Stimulated activated CD4-positive, alpha-beta T cell treated with anti-CD3 and anti-CD28 coated beads, Interleukin-15, amount 100 ng/mL, for 1 hour (primary cell): ENCODE measurements around the gene ERC1.

Source experiments
- DNase-seq, 2 donors: peaks; one replicate each; pipeline ENCODE4 v3.0.0-alpha.2; 2020; ENCODE audit warnings: low read depth in 1 of 2, low spot score in 1 of 2

ERC1 gene

DNA sequence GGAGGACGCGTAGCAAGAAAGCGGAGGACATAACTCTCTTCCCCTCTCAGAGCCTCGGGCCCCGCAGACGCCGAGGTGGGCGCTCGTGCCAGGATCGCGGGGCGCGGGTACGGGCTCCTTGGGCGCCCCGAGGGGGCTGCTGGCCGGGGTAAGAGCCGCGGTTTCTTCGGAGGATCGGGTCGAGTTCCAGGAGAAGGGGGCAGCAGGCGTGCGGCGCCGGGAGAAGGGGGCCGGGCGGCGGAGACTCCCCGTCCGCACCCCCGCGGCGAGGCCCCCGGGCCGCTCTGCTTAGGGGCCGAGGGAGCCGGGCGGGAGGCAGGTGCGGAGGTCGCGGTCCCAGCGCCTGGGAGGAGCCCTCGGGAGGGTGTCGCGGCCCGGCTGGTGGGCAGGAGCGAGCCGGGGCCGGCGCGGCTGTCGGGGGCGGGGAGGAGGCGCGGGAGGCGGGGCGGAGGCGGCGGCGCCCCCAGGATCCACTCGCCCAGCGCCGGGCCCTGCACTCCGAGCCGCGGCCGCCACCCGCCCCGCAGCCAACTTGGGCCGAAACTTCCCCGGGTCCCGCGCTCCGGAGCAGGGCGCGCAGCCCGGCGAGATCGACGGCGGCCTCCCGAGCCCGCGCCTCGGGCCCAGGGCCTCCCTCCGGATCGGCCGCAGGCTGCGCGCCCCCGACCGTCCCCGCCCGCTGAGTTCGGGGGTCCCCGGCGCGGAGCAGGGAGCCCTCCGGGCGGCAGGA is 539.0 kb downstream of the ERC1 start:
- no peak for DNase-seq

GRCh38 chr12:1530592-1531152 is 539.6 kb downstream of the ERC1 start:
- DNase-seq, result no peak

- DNase-seq, result no peak
Measured at GRCh38 chr12:1531153-1531653, 540.2 kb downstream of the ERC1 start.

DNA sequence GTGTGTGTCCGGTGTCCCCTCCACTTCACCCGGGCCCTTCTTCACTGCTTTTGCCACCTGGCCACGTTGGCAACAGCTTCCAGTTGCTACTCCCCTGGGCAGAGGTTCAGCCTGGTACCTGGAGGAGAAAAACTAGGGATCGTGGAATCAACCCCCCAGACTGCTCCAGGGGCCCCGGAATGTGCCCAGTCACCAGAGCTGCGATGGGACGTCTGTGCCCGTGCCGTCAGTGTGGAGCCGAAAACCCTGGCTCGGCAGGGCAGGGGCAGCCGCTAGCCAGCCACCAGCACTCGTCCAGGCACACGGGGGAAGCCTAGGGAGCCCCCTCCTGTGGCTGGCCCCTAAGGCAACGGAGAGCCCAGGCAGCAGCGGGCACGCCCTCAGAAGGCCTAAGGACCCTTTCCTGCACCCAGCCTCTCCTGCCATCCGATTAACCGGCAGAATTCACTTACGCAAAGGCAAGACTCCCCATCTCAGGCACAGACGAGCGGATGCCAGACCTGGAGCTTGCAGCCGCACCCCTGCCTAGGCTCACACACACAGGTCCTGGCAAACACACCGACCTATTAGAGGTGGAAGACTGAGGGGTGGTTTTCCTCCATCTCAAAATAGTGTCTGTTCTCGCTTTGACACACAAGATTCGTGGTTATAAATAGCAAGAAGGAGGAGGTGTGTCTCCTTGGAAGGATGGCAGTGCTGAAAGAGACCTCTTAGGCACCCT is 540.8 kb downstream of the ERC1 start:
- DNase-seq, result no peak

GRCh38 chr12:1532375-1533165 is 541.5 kb downstream of the ERC1 start:
- DNase-seq, result no peak

DNA sequence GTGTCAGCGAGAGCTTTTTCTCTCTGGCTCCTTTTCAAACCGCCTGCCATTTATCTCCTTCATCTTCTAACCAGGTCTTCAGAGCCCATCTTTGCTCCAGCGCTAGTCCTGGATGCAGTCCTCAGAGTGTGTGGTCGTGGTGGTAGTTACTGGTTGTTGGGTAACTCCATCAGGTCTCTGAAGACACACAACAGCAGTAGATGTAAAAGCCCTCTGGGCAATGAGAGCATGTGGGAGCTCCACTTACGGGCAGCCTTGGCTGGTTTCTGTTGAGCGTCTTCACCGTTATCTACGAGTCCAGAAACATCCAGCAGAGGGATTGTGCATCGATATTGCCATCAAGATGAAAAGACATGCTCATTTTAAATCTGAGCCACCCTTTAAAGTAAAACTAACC is 542.2 kb downstream of the ERC1 start:
- no peak for DNase-seq

GRCh38 chr12:1533602-1534304 is 542.7 kb downstream of the ERC1 start:
- no peak for DNase-seq

GRCh38 chr12:1534748-1535147 is 543.7 kb downstream of the ERC1 start:
- DNase-seq, result no peak

- DNase-seq, result no peak
Measured at GRCh38 chr12:1536817-1537216, 545.8 kb downstream of the ERC1 start.

- no peak for DNase-seq
Measured at GRCh38 chr12:1539135-1539534, 548.1 kb downstream of the ERC1 start.

GRCh38 chr12:1540690-1541089 is 549.7 kb downstream of the ERC1 start:
- no peak for DNase-seq

- no peak for DNase-seq
Measured at GRCh38 chr12:1542599-1542998, 551.6 kb downstream of the ERC1 start.

- DNase-seq, result no peak
Measured at GRCh38 chr12:1544996-1545700, 554.1 kb downstream of the ERC1 start.
